ENCODE measurements around the gene GDF7. TPM values are rescaled to one million over a fixed set of nuclear protein-coding genes. Genes with fewer than 3 reads are reported as not detected.

Gene GDF7
- total and polyA plus RNA-seq, 10 of the 15 experiments (the other 5 are each of a cell fraction or from before 2014, with no cell fraction given) = 0.02 to 0.11 (median 0.04) TPM; not detected in 1

DNA sequence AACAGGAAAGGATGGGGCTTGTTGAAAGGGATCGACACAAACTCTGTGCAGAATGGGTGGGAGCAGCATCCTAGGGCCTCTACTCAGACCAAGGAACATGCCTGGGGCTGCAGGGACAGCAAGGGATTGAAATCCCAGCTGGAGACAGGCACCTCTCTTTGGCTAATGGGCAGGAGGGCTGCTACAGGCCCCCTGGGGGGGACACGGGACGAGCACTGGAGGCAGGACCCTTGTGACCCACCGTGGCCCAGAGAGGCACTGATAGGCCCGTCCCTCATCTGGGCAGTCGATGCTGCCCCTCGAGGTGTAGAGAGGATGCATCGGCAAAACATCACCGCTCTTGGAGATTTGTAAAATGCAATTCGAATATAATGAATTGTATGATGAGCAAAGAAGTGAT is 21.2 kb upstream of the GDF7 start:
- ChIA-PET POLR2A (no interaction called here), SMC1A (ENCODE audit: uncharacterized antibody, unreplicated experiment) (interaction anchor here (1.0 kb wide), 1 partner anchor 201 kb away, joined by 3 read pairs; no protein-coding TSS in a partner anchor)
- in situ Hi-C loops (cut with MboI) = no loop called here

More for the DNA sequence above, 21.2 kb upstream of the GDF7 start:
- Histone ChIP-seq H4K20me1 (ENCODE audit: control insufficient read depth, insufficient read depth) (no peaks in the 10 kb centered on the region; the same call in 1 of the 2 replicates), H2AFZ (ENCODE audit: control insufficient read depth, low read depth, low read length) (no peak overlapping the region), H3K79me2 (ENCODE audit: control insufficient read depth, insufficient read depth, low read length) (no peaks in the 10 kb centered on the region), H3K9me3 (replicated peaks; ENCODE audit: control insufficient read depth, insufficient read depth, low read length) (no peaks in the 10 kb centered on the region), H3K9ac (ENCODE audit: control insufficient read depth, insufficient read depth, low read length) (no peak overlapping the region), H3K4me1 (ENCODE audit: control insufficient read depth, insufficient read depth, low read length) (peaks cover 4% of the 10 kb centered on the region), H3K27me3 (replicated peaks in 1 of 2; ENCODE audit: control insufficient read depth in 2 of 2, insufficient read depth in 2 of 2, low read length in 1 of 2) (0 out of 4 replicates have a peak, but pooled peaks cover 0 to 1% of the 10 kb centered on the region in 2 experiments), H3K4me2 (ENCODE audit: control insufficient read depth, insufficient read depth) (no peak overlapping the region), H3K27ac (ENCODE audit: control insufficient read depth, insufficient read depth) (no peak overlapping the region), H3K4me3 (no peak overlapping the region), H3K36me3 (ENCODE audit: control insufficient read depth in 2 of 2, insufficient read depth in 2 of 2, low read length in 1 of 2) (peaks cover 0 to 3% of the 10 kb centered on the region in 2 experiments; a peak in 1 of 4 replicates)
- TF ChIP-seq TARDBP (IDR thresholded peaks at IDR 0.05; ENCODE audit: borderline replicate concordance) = no peak
- TF ChIP-seq SIX5 (IDR thresholded peaks at IDR 0.05; ENCODE audit: low read depth, low read length, severe bottlenecking) = no peak
- TF ChIP-seq, protein P1, sequence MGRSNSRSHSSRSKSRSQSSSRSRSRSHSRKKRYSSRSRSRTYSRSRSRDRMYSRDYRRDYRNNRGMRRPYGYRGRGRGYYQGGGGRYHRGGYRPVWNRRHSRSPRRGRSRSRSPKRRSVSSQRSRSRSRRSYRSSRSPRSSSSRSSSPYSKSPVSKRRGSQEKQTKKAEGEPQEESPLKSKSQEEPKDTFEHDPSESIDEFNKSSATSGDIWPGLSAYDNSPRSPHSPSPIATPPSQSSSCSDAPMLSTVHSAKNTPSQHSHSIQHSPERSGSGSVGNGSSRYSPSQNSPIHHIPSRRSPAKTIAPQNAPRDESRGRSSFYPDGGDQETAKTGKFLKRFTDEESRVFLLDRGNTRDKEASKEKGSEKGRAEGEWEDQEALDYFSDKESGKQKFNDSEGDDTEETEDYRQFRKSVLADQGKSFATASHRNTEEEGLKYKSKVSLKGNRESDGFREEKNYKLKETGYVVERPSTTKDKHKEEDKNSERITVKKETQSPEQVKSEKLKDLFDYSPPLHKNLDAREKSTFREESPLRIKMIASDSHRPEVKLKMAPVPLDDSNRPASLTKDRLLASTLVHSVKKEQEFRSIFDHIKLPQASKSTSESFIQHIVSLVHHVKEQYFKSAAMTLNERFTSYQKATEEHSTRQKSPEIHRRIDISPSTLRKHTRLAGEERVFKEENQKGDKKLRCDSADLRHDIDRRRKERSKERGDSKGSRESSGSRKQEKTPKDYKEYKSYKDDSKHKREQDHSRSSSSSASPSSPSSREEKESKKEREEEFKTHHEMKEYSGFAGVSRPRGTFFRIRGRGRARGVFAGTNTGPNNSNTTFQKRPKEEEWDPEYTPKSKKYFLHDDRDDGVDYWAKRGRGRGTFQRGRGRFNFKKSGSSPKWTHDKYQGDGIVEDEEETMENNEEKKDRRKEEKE (IDR thresholded peaks at IDR 0.05) = no peak
- no peak for TF ChIP-seq JUND (IDR thresholded peaks at IDR 0.05; ENCODE audit: low read depth, low read length)
- TF ChIP-seq POU2F2 (IDR thresholded peaks at IDR 0.05; ENCODE audit: borderline replicate concordance, low read depth, low read length) = no peak
- TF ChIP-seq SREBF1 (IDR thresholded peaks at IDR 0.05; ENCODE audit: low read length) = no peak
- TF ChIP-seq GABPA (IDR thresholded peaks at IDR 0.05; ENCODE audit: low read depth) = no peak
- TF ChIP-seq, protein P2, sequence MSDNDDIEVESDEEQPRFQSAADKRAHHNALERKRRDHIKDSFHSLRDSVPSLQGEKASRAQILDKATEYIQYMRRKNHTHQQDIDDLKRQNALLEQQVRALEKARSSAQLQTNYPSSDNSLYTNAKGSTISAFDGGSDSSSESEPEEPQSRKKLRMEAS (IDR thresholded peaks at IDR 0.05; ENCODE audit: low read depth, low read length) = no peak
- TF ChIP-seq, protein P3, sequence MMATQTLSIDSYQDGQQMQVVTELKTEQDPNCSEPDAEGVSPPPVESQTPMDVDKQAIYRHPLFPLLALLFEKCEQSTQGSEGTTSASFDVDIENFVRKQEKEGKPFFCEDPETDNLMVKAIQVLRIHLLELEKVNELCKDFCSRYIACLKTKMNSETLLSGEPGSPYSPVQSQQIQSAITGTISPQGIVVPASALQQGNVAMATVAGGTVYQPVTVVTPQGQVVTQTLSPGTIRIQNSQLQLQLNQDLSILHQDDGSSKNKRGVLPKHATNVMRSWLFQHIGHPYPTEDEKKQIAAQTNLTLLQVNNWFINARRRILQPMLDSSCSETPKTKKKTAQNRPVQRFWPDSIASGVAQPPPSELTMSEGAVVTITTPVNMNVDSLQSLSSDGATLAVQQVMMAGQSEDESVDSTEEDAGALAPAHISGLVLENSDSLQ (IDR thresholded peaks at IDR 0.05) = no peak
- FAIRE-seq = no peak
- DNase-seq (ENCODE audit: low read depth, low spot score) = no peak
- RAD21 ChIA-PET (ENCODE audit: unreplicated experiment) = interaction anchor here (1.5 kb wide), 1 partner anchor 234 kb away, joined by 4 read pairs; no protein-coding TSS in a partner anchor
- no TSS peak for BruUV-seq (replicated peaks)
- intact Hi-C loops (cut with micrococcal nuclease; ENCODE audit: unreplicated experiment) = no loop called here
- no peak for ATAC-seq
- CTCF ChIA-PET = interaction anchor here (1.4 to 2.0 kb wide), 2 partner anchors 10 to 235 kb away, joined by 4 to 5 read pairs; no protein-coding TSS in a partner anchor
- WGBS (ENCODE audit: insufficient coverage, insufficient replicate concordance, low lambda C conversion rate, missing lambda C conversion rate) = 45% methylated on average over 10 of the region's 10 CpGs
